ENCODE results near the gene SIX1.

SIX1 gene

DNA sequence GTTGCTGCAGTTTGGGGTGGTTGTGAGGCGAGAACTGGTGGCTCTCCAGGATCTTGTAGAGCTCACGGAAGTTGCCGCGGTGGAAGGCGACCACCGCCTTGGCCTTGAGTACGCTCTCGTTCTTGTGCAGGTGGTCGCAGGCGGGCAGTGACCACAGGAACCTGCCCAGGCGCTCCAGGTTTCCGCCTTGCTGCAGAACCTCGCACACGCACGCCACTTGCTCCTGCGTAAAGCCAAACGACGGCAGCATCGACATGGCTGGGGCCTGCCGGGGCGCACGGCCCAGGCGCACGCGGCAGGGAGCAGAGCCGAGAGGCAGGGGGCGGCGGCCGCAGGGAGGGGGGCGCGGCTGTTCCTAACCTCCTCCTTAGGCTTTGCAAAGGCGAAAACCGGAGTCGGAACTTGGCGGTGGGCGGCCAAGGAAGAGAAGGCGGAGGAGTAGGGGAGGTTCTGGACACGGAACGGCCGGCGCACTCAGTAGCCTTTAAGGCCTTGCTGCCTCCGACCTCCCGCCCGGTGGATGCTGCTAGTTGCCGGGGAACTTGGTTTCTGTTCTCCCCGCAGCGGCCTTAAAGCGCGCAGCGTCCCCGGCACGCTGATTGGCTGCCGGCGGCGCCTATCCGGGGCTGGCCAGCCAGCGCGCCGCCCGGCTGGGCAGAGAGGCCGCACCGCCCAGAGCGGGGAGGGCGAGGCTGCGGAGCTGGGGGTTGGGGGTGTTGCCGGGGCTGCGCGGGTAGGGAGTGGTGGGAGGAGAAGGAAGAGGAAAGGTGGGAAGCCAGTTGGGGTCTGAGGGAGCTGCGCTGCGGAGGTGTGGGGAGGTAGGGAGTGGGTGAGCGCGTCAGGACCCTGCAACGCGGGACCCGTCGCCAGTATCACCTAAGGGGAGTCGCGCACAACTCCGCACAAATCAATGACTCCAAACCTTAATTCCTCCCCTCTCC lies at the start of gene SIX1:
Gene SIX1 (minus strand): TSS at position 544 of the 941 bp plus-strand sequence. CDS start 288 bp downstream, at position 256.
- DNase-seq (ENCODE audit: low spot score): peak; percentile 82

- no peak for DNase-seq (ENCODE audit: low spot score)
Measured at GRCh38 chr14:60695327-60695726, 46.0 kb upstream of the SIX1 start.

DNA sequence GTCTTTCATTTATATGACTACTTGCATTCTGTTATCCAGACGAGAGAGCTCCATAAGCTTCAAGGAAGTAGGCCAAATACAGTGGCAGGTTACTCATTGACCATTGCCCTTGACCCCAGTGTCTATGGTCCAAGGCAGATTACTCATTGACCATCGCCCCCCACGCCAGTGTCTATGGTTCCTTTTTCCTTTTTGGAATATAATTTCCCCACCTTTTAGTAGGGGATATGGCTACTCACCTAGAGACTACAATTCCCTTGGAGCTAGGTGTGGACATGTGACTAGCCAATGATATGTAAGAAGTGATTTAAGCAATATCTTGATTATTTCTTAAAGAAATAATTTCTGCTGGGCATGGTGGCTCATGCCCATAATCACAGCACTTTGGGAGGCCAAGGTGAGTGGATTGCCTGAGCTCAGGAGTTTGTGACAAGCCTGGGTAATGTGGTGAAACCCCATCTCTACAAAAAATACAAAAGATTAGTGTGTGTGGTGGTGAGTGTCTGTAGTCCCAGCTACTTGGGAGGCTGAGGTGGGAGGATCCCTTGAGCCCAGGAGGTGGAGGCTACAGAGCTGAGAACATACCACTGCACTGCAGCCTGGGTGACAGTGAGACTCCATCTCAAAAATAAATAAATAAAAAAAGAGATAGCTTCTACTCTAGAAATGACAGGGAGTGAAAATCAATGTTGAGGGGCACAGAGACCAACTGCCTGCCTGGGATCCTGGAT lies 42.3 kb upstream of the SIX1 start:
- DNase-seq (ENCODE audit: low spot score): no peak

DNA sequence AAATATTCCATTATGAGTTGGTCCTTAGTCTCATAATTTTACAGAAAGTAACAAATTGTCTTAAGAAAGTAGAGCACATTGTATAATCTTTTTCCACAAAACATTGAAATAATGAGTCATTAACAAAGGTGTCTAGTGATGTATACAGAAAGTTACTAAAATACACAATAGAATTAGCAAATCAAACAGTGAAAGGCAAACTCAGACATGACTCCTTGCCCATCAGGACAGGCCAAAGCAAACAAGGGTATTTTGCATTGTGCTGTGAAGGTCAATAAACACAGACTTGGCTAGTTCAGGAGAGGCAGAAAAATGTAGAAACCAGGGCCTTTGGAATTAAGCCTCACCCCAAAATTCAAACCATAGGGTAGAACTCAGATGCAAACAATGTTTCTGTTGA lies 37.6 kb upstream of the SIX1 start:
- DNase-seq (ENCODE audit: low spot score): no peak

- DNase-seq (ENCODE audit: low spot score): peak; percentile 78
Measured at GRCh38 chr14:60684203-60684602, 34.9 kb upstream of the SIX1 start.

DNA sequence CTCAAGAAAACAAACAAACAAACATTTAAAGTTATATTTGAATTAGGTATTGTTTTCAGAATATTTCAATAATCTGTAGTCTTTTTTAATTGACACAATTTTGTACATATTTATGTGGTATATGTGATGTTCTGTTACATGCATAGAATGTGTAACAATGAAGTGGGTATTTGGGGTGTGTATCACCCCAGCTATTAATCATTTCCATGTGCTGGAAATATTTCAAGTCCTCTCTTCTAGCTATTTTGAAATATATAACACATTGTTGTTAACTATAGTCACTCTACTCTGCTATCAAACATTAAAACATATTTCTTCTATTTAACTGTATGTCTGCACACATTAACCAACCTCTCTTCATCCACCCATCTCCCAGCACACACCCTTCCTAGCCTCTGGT lies 32.0 kb upstream of the SIX1 start:
- no peak for DNase-seq (ENCODE audit: low spot score)

DNA sequence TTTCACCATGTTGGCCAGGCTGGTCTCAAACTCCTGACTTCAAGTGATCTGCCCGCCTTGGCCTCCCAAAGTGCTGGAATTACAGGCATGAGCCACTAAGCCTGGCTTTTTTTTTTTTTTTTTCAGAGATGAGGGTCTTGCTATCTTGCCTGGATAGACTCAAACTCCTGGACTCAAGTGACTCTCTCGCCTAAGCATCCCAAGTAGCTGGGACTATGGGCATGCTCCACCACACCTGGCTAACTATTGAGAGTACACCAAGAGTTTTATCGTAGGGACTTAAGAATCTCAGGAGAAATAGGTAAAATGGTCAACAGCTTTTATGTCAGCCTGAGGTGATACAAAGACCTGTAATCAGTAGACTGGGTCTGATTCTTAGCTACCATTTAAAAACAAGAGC lies 31.2 kb upstream of the SIX1 start:
- no peak for DNase-seq (ENCODE audit: low spot score)

DNA sequence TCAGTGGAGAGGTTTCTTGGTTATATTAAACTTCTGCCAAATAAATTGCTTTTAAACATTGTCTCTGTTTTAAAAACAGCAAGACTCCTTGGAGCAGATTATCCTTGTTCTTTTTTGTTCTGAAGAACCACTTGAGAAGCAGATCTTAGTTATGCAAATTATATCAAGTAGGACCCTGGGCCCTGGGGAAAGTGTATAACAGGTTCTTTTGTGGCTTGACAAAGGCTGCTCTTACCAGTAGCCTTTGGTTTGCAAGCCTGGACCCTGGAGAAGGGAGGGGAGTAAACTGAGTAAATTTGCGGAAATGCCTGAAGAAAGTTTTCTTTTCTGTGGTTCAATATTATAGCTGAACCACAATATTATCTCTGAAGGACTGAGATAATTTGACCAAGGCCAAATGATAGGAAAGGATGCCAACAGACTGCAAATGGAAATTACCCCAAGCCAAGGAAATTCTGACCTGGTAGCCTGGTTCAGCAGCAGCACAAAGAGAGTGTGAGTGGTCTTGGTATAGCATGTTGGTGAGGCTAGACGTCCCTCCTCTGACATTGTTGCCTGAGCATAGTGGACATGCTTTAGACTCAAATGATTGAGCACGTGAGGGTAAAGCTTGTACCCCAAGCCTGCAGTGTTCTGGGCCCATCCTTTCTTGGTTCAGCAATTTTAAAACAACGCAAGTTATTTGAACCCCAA lies 30.4 kb upstream of the SIX1 start:
- no peak for DNase-seq (ENCODE audit: low spot score)

- no peak for DNase-seq (ENCODE audit: low spot score)
Measured at GRCh38 chr14:60677701-60678100, 28.4 kb upstream of the SIX1 start.

DNA sequence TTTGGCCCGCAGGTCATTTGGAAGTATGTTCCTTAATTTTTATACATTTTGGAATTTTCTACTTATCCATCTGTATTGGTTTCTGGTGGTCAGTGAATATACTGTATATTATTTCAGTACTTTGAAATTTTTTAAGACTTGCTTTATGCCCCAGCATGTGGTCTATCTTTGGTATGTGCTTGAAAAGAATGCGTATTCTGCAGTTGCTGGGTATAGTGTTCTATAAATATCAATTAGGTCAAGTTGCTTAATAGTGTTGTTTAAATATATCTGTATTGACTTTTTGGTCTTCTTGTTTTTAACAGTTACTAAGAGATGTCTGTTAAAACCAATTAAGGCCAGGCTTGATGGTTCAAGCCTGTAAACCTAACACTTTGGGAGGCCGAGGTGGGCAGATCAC lies 21.7 kb upstream of the SIX1 start:
- DNase-seq (ENCODE audit: low spot score): no peak

DNA sequence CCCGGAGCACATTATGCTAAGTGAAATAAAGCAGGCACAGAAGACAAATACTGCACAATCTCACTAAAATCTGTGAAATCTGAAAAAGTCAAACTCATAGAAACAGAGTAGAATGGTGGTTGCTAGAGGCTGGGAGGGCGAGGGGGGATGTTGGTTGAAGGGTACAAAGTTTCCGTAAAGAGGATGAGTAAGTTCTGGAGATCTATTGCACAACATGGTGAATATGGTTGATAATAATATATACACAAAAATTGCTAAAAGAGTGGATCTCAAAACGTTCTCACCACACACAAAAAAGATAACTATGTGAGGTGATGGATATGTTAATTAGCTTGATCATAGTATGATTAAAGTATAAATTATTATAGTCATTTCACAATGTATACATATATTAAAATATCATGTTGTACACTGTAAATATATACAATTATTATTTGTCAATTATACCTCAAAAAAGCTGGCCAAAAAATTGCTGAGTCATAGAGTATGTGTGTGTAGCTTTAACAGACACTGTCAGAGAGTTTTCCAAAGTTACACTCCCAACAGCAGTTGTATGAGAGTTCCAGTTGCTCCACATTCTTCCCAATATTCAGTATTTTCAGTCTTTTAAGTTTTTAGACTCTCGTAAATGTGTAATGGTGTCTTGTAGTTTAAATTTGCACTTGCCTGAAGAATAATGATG lies 19.3 kb upstream of the SIX1 start:
- DNase-seq (ENCODE audit: low spot score): no peak

DNA sequence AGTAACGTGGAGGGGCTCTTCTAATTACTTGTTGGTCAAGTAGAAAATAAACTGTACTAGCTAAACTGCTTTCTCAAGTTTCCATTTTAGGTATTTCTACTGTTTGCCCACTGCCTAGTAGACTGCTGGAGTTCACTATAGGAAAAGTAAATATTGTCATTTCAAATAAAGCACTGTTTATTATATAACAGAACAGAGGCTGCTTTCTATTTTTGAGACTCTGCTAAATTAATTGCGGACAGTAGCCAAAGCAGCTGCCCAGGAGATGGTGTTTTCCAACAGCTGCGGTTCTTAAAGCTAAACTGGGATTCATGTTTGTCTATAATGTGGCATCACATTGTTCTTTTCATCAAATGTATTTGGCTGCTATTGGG lies 15.9 kb upstream of the SIX1 start:
- DNase-seq (ENCODE audit: low spot score): no peak

DNA sequence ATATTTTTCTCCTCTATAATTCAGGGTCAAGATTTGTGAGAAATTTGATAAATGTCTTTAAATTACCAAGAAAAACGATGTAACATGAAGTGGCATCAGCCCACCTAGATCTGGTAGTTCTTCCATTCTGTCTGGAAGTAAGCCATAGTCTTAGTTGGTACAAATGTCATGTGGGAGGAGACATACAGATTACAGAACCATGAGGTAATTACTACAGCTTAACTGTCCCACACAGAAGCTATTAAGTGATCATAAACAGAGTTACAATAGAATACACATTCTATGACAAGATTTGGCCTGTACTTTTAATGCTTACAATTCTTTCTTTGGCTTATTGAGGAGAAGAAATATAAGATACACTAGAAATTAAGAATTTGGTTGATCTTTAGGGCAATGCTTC lies 13.7 kb upstream of the SIX1 start:
- no peak for DNase-seq (ENCODE audit: low spot score)

GRCh38 chr14:60661721-60662120 lies 12.4 kb upstream of the SIX1 start:
- no peak for DNase-seq (ENCODE audit: low spot score)

- DNase-seq (ENCODE audit: low spot score): no peak
Measured at GRCh38 chr14:60658909-60659585, 9.8 kb upstream of the SIX1 start.

DNA sequence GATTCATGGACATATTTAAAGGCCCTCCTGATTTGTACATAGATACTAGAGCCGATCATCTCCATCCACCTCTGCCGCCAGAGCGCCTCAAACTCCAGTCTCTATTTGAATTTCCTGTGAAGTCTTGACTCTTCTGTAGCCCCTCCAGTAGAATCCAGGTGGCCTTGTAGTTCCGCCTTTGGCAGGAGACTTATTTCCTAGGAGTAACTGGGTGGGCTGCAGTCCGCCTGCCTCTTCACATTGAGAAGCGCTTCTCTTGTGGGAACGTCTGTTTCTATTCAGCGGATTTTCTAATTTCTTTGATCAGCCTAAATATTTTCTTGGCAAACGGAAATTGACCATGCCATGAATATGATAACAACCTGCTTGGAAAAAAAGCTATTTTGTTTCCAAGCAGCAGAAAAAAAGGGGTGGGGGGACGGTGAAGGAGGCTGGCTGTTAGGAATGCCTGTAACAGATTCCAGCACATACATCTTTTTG lies 9.0 kb upstream of the SIX1 start:
- no peak for DNase-seq (ENCODE audit: low spot score)

- DNase-seq (ENCODE audit: low spot score): no peak
Measured at GRCh38 chr14:60657456-60658210, 8.4 kb upstream of the SIX1 start.

GRCh38 chr14:60656686-60657455 lies 7.6 kb upstream of the SIX1 start:
- no peak for DNase-seq (ENCODE audit: low spot score)

DNA sequence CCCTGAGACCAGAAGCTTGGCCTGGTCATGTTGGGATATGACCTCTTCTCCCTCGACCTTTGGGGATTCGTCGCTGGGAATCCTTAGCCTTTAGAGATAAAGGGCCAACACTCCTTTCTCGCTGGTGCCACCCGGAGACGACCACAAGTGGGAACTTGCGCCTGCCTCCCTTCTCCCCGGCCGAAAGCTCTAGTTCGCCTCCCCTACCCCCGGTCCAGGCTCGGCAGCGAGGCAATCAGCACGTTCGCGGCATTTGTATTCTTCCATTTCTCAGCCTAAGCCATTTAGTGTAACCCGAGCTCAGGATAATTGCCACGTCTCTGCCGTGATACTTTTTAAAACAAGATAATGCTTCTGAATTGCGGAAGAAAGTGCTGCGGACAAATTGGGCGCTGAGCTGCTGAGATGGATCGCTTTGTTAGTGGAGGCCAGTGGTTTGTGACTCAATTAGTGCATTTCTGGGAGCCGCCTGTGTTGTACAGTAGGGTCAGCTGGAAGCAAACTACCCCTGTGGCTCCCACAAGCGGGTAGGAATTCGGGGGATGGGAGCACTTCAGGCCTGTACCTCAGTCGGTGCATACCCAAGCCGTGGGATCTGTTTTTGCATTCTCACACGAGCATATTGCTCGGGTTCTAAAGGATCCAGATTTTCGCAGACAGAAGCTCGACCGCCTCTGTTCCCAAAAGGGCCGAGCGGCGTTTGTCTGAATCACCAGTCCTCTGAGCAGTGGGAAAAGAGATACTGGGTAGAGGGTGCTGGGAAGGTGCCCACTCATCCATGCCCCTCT lies 6.8 kb upstream of the SIX1 start:
- no peak for DNase-seq (ENCODE audit: low spot score)

All from COLO829 (cell line).